HEK293 (cell line): ENCODE measurements around the gene PEX7.

ENCODE experiments used
- BCL6B ChIP-seq: fragments of 450-650 bp; formaldehyde crosslinking; IDR thresholded peaks from 2 replicates; pipeline ENCODE4 v1.5.1; 2017; ENCODE audit warnings: missing biosample characterization, missing genetic modification characterization
- YY1 ChIP-seq: fragments of 450-650 bp; formaldehyde crosslinking; IDR thresholded peaks from 2 replicates; pipeline ENCODE4 v1.5.1; 2018; ENCODE audit warnings: missing biosample characterization, missing genetic modification characterization
- ZFP41 ChIP-seq: fragments of 450-650 bp; formaldehyde crosslinking; IDR thresholded peaks from 2 replicates; pipeline ENCODE4 v1.5.1; 2016; ENCODE audit warnings: missing biosample characterization, missing genetic modification characterization, borderline replicate concordance
- ZNF239 ChIP-seq: fragments of 450-650 bp; formaldehyde crosslinking; IDR thresholded peaks from 2 replicates; pipeline ENCODE4 v1.5.1; 2016; ENCODE audit warnings: missing biosample characterization, missing genetic modification characterization
- ZNF521 ChIP-seq: fragments of 450-650 bp; formaldehyde crosslinking; IDR thresholded peaks from 2 replicates; pipeline ENCODE4 v1.5.1; 2017; ENCODE audit warnings: missing biosample characterization, mild to moderate bottlenecking, missing genetic modification characterization
- ZNF660 ChIP-seq: fragments of 450-650 bp; IDR thresholded peaks from 2 replicates; pipeline ENCODE4 v1.5.1; 2018; ENCODE audit warnings: missing biosample characterization, mild to moderate bottlenecking, missing genetic modification characterization
- TF ChIP-seq, protein P1 (sequence below): fragments of 450-650 bp; formaldehyde crosslinking; IDR thresholded peaks from 2 replicates; pipeline ENCODE4 v1.5.1; 2016; ENCODE audit warnings: missing biosample characterization, missing genetic modification characterization
- TF ChIP-seq, protein P2 (sequence below): fragments of 450-650 bp; formaldehyde crosslinking; IDR thresholded peaks from 2 replicates; pipeline ENCODE4 v1.5.1; 2016; ENCODE audit warnings: missing biosample characterization, missing genetic modification characterization

GRCh38 chr6:136777651-136778050 is 44.7 kb upstream of the PEX7 start:
- TF ChIP-seq, protein P1, sequence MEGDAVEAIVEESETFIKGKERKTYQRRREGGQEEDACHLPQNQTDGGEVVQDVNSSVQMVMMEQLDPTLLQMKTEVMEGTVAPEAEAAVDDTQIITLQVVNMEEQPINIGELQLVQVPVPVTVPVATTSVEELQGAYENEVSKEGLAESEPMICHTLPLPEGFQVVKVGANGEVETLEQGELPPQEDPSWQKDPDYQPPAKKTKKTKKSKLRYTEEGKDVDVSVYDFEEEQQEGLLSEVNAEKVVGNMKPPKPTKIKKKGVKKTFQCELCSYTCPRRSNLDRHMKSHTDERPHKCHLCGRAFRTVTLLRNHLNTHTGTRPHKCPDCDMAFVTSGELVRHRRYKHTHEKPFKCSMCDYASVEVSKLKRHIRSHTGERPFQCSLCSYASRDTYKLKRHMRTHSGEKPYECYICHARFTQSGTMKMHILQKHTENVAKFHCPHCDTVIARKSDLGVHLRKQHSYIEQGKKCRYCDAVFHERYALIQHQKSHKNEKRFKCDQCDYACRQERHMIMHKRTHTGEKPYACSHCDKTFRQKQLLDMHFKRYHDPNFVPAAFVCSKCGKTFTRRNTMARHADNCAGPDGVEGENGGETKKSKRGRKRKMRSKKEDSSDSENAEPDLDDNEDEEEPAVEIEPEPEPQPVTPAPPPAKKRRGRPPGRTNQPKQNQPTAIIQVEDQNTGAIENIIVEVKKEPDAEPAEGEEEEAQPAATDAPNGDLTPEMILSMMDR, result no peak
- no peak for TF ChIP-seq ZNF239 (tag by site-specific recombination)
- TF ChIP-seq, protein P2, sequence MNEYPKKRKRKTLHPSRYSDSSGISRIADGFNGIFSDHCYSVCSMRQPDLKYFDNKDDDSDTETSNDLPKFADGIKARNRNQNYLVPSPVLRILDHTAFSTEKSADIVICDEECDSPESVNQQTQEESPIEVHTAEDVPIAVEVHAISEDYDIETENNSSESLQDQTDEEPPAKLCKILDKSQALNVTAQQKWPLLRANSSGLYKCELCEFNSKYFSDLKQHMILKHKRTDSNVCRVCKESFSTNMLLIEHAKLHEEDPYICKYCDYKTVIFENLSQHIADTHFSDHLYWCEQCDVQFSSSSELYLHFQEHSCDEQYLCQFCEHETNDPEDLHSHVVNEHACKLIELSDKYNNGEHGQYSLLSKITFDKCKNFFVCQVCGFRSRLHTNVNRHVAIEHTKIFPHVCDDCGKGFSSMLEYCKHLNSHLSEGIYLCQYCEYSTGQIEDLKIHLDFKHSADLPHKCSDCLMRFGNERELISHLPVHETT (tag by site-specific recombination), result no peak
- TF ChIP-seq ZNF521 (tag by site-specific recombination), result no peak
- TF ChIP-seq YY1 (tag by site-specific recombination), result no peak
- TF ChIP-seq ZNF660 (tag by site-specific recombination), result no peak
- no peak for TF ChIP-seq BCL6B (tag by site-specific recombination)
- TF ChIP-seq ZFP41, result no peak
